Posterior cingulate gyrus (tissue), 11 donors: Measurements from ENCODE around the gene PPM1B.
A peak's percentile ranks its signal among the peaks of the same experiment; 100 is the strongest.
"Not testable (repeated sequence)": the region's sequence is repeated elsewhere in the genome, so short reads cannot be mapped to it uniquely, and the experiment has no call there.

Experiments used
- DNase-seq, 10 donors: peaks; one replicate each; pipeline versions ENCODE4 v3.0.0 to v3.0.0-alpha.2; 2020 to 2021; ENCODE audit warnings: mixed read lengths in 3 of 10
- intact Hi-C: fragments of 100-400 bp; cut with DNase I; formaldehyde crosslinking; loops from one replicate; pipeline ENCODE4 v1.15.1; 2023

Gene PPM1B

GRCh38 chr2:44155666-44156446 is 12.8 kb upstream of the PPM1B start:
- intact Hi-C loops: no loop called here
- DNase-seq: no peak

GRCh38 chr2:44163777-44164176 is 4.9 kb upstream of the PPM1B start:
- DNase-seq: no peak
- intact Hi-C loops: no loop called here

- DNase-seq: no peak
- intact Hi-C loops: loop anchor here (5.0 kb wide), 1 partner anchor 198 kb away; the partner anchor contains the start of genes CAMKMT and PREPL
Measured at GRCh38 chr2:44164617-44165016, 4.1 kb upstream of the PPM1B start.

- intact Hi-C loops: loop anchor here (5.0 kb wide), 1 partner anchor 196 kb away; the partner anchor contains the start of genes CAMKMT and PREPL
Measured at GRCh38 chr2:44166096-44166495, 2.6 kb upstream of the PPM1B start.

GRCh38 chr2:44167311-44167907 is 1.3 kb upstream of the PPM1B start:
- intact Hi-C loops: loop anchor here (5.0 kb wide), 1 partner anchor 195 kb away; the partner anchor contains the start of genes CAMKMT and PREPL
- no peak for DNase-seq

More at GRCh38 chr2:44166096-44166495, 2.6 kb upstream of the PPM1B start:
- no peak for DNase-seq

- intact Hi-C loops: loop anchor here (2.0 to 5.0 kb wide), 2 partner anchors 75 to 194 kb away; partner anchors contain the start of genes CAMKMT and PREPL
- peak; percentile 97 to 100 (median 98) for DNase-seq
Measured at GRCh38 chr2:44167908-44168680, 581 bp upstream of the PPM1B start.

GRCh38 chr2:44169155-44169898 is 652 bp downstream of the PPM1B start:
- peak; percentile 20 to 92 (median 38) for DNase-seq
- intact Hi-C loops: loop anchor here (2.0 to 5.0 kb wide), 2 partner anchors 73 to 193 kb away; partner anchors contain the start of genes CAMKMT and PREPL

GRCh38 chr2:44170311-44170717 is 1.6 kb downstream of the PPM1B start:
- intact Hi-C loops: loop anchor here (10.0 kb wide), 1 partner anchor 54 kb away; no protein-coding TSS in a partner anchor
- no peak for DNase-seq

GRCh38 chr2:44171018-44171417 is 2.3 kb downstream of the PPM1B start:
- intact Hi-C loops: loop anchor here (10.0 kb wide), 1 partner anchor 54 kb away; no protein-coding TSS in a partner anchor
- DNase-seq: no peak

GRCh38 chr2:44171442-44171841 is 2.8 kb downstream of the PPM1B start:
- intact Hi-C loops: loop anchor here (10.0 kb wide), 1 partner anchor 53 kb away; no protein-coding TSS in a partner anchor
- not testable (repeated sequence) for DNase-seq

GRCh38 chr2:44172576-44172975 is 3.9 kb downstream of the PPM1B start:
- intact Hi-C loops: loop anchor here (10.0 kb wide), 1 partner anchor 52 kb away; no protein-coding TSS in a partner anchor
- no peak for DNase-seq

- DNase-seq: no peak
- intact Hi-C loops: loop anchor here (10.0 kb wide), 1 partner anchor 46 kb away; no protein-coding TSS in a partner anchor
Measured at GRCh38 chr2:44178950-44179349, 10.3 kb downstream of the PPM1B start.

- DNase-seq: no peak
- intact Hi-C loops: no loop called here
Measured at GRCh38 chr2:44181648-44182047, 13.0 kb downstream of the PPM1B start.

- DNase-seq: no peak
- intact Hi-C loops: no loop called here
Measured at GRCh38 chr2:44184106-44184505, 15.4 kb downstream of the PPM1B start.

GRCh38 chr2:44186810-44187209 is 18.1 kb downstream of the PPM1B start:
- intact Hi-C loops: no loop called here
- no peak for DNase-seq

- intact Hi-C loops: no loop called here
- no peak for DNase-seq
Measured at GRCh38 chr2:44187251-44187650, 18.6 kb downstream of the PPM1B start.

GRCh38 chr2:44188696-44189095 is 20.0 kb downstream of the PPM1B start:
- intact Hi-C loops: no loop called here
- DNase-seq: no peak

- DNase-seq: no peak
- intact Hi-C loops: no loop called here
Measured at GRCh38 chr2:44189104-44189503, 20.4 kb downstream of the PPM1B start.

- intact Hi-C loops: no loop called here
- no peak for DNase-seq
Measured at GRCh38 chr2:44190526-44190925, 21.9 kb downstream of the PPM1B start.

GRCh38 chr2:44191739-44192138 is 23.1 kb downstream of the PPM1B start:
- intact Hi-C loops: no loop called here
- no peak for DNase-seq
